Non-pigmented ciliary epithelial cell (primary cell): ENCODE results near the gene OR52B2.
A peak's percentile ranks its signal among the peaks of the same experiment; 100 is the strongest.

Experiments
- DNase-seq: peaks from one replicate; pipeline ENCODE4 v3.0.0-alpha.2; 2010; ENCODE audit warnings: low read depth

The OR52B2 gene

DNA sequence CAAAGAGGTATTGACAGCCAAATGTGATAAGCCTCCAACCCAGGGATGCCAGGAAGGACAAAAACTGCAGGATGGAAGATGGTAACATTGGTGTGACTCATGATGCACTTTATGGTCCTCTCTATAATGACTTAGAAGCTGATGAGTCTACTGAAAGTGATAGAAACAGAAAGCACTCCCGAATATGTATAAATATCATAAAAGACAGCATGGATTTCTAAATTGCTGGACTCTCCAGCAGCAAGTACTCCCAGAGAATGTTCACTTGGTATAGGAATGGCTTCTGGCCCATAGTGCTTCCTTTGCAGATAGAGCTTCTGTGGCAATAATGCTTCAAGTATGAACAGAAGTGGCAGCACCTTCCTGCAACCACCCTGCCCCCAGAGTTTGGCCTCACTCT is at the start of gene OR52B2:
TSS of gene OR52B2 (minus strand) at position 101 of the 400 bp plus-strand sequence. CDS start at position 101, 0 bp downstream.
- DNase-seq = no peak

DNA sequence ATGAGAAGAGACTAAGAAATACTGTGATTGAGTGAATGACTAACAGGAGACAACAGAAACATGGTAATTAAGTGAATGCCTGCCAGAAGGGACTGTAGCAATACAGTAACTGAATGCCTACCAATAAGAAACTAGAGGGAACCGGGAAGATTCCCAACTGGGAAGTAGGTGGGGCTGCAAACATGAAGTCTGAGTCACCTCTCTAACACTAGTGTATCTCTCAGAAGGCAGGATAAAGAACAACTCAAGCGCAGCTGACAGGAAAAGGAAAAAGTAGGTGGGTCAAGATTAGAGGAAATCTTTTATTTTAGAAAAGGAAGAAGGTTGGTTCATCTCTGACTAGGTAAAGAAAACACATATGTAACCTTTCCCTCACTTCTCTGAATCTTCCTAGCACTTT is 49.2 kb upstream of the OR52B2 start:
- DNase-seq = peak; percentile 67

DNA sequence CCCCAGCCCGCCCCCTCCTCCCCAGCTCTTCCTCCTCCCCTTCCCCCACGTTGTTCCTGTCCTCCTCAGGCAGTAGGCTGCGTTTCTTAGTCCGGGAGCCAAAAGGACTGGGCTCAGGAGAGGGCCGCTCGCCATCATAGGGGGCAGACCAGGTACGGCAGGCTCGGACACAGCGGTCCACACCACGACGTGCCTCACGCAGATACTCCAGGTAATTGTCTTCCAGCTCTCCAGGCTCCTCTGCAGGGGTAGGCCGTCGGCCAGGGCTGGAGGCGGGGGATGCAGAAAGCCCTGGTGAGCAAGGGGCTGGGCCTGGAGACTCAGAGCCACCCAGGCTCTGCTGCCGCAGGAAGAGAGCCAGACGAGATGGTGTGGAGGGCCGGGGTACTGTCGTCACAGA is 47.6 kb upstream of the OR52B2 start:
- DNase-seq = no peak

DNA sequence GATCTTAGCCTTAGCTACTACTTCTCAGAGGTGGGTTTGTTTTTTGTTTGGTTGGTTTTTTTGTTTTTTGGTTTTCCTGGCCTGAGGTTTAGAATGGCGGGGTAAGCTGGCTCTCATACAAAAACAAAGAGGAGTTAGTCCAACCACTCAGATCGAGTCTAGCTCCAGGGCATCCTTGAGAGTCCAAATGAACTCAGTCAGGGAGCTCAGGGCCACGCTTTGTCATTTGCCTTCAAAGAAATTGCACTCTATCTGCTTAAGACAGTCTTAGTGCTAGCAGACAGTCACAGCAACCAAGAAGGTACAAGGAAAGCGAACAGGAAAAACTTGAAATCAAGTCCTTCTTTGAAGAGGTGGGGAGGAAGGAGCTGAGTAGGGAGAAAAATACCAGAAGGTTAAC is 46.4 kb upstream of the OR52B2 start:
- DNase-seq = no peak

DNA sequence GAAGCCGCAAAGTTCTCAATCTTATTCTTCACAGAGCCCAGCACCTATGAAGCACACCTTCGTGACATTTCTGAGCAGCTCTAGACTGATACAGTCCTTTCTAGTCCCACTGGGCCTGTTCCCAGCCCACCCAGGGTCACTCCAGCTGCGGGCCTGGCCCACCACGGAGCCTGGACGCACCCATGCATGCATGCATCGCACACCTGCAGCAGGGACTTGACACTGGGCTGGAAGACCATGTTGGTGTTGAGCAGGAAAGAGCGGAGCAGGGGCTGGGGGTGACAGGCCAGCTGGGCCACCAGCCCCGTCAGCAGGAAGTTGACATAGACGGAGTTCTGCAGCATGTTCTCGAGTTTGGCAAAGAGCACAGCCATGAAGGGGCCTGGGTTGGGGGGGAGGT is 44.4 kb upstream of the OR52B2 start:
- DNase-seq = no peak

DNA sequence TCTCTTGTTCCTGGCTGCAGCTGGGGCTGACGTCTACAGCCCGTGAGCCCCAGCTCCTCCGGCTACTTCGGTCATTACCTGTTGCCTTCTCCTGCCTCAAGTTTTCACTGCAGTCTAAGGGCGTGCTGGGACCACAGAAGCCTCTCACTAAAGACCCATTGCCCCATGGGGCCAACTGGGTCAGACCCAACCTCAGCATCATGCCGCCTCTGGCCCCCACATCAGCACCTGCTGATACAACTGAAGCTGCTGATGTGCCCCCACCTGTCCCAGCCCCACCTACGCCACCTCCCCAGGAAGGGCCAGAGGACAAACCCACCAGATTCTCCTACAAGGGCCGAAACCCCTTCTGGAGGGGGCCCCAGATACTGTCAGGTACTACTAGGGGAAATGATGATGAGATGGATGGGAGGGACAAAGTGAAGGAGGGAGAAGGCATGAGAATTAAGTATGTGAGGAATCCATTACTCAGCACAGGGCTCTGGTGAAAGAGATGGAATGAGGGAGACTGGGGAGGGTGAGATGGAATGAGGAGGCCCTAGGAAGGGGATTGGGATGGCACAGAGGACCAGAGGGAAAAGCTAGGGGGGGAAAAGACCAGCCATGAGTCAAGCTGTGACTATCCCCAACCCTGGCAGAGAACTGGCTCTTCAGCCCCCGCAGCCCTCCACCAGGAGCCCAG is 40.3 kb upstream of the OR52B2 start:
- no peak for DNase-seq

DNA sequence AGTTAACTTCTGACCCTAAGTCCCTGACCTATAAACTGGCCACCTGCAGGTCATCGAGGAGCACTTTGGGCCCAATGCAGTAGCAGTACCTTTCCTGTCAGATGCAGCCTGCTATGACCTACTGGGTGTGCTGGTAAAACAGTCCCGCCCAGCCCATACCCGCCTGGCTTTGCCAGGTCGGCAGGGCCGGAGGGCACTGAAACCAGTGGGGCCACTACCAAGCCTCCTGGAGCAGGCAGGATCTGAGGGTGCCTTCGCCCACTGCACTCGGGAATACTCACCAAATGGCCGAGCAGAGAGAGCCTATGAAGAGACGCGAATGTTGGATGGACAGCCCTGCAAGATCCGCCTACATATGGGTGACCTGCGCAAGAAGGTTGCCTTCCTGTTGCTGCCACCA is 39.7 kb upstream of the OR52B2 start:
- no peak for DNase-seq

DNA sequence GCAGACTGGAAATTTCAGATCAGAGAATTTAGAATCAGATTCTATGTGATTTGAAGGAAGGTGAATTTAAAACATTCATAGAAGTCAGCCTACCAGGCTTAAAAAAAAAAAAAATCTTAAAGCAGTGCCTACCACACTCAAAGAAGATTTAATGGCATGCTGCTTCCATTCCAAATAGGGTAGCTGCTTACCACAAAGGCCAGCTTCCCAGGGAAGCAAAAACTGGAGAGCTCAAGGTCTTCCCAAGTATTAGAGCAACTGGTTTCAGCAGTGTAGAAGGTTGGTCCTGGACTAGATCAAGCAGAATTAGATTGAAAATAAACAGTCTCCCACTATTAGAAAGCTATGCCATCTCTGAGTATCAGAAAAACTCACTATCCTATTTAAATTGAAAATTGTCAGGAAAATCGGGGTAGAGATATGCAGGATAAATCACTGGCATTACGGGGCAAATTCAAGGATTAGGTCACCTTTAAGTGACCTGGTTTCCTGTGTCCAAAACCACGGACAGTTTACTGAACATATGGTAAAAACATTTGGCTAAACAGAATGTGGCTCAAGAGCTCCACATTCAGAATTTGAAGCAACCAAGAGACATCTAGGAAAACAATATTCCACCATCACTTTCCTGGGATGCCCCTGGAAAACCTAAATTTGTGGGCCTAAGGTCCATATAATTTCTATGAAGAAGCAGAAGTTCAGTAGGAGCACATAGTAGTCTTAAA is 36.5 kb upstream of the OR52B2 start:
- DNase-seq = no peak

DNA sequence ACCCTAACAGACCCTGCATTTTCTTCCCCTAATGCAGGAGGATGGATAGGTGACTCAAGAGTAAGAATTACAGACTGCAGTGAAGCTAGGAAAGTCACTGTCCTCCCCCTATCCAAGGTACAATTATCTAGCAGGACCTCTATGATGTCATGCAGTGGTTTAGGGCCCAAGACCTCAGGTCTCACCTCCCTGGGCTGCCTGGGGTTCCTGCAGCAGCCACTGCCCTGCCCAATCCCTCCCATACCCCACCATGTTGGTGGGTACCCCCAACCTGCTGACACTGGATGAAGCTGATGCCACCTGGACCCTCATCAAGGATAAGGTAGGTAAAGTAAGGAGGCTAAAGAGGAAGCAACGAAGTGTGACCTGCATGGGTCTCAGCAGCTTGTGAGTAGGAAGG is 35.2 kb upstream of the OR52B2 start, which contains the start of gene C11orf42:
TSS of gene C11orf42 (plus strand) at position 192 of the 400 bp plus-strand sequence. CDS start at position 251, 59 bp downstream.
- DNase-seq = no peak

DNA sequence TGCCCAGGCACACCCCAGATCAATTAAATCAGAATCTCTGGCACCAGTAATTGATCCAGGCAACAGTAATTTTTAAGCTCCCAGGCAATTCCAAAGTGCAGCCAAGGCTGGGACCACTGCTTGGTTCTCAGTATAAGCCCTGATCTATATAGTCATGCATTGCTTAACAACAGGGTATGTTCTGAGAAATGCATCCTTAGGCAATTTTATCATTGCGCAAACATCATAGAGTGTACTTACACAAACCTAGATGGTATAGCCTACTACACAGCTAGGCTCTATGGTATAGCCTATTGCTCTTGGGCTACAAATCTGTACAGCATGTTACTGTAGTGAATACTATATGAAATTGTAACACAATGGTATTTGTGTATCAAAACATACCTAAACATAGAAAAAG is 34.6 kb upstream of the OR52B2 start:
- DNase-seq = no peak

DNA sequence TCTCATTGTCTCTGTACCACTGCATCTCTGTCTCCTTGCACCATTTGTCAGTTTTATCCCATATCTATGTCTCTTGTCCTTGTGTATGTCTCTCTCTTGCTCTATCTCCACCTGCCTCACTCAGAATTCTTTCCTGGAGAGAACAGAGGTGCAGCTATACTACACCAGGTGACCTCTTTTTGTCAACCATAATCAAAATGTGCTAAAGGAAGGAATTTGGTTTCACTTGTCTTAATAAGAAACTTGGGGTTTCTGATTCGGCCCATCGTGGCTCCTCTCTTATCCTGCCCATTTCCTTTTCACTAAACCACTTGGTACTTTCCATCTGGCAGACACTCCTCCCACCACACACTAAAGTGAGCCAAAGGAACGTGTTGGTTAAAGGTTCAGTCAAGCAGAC is 33.2 kb upstream of the OR52B2 start:
- no peak for DNase-seq

DNA sequence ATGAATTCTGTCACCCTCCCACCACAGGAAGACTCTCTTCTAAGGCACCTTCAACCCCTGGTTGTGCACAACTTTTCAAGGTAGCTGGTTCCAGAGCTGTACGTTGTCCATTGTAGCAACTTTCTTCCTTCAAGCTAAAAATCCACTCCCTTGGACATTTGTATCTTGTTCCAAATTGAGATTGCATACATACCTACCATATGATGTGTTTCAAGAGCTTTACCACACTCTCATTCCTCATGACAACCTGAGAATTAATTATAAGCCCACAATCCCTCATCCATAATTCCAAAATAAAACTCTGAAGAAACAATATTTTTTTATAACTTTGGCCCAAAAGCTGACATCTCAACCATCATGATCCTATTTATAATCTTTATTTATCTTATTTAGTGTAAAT is 31.9 kb upstream of the OR52B2 start:
- no peak for DNase-seq

DNA sequence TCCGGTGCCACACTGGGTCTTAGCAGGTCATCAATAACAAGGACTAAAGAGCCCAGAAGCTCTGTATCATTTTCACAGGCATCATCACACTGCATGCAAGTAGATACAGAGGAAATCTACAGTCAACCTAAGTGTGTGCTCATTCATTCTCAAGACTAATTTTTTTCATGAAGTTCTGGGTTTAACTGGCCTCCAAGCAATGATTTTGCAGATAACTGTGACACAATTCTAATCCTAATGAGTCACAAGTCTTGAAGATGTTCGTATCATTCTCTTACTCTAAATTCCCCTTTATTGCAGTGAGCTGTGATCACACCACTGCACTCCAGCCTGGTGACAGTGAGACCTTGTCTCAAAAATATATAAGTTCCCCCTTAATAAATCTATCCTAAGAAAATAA is 31.4 kb upstream of the OR52B2 start:
- no peak for DNase-seq

DNA sequence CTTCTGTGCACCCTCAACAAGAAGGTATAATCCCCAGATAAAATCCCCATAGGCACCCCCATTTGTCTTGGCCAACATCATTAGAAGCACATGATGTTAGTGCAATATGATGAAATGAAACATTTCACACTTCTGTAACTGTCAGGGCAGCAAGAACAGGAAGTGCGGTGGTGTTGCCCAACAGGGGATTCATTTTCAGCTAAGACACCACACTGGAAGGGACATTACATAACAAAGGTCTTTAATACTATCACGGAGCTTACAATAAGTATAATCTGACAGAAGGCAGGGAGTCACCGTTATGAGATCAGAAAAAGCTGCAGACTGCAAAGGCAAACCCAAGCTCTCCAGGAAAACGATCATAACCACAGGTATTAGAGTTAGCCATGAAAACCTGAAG is 30.8 kb upstream of the OR52B2 start:
- DNase-seq = no peak

DNA sequence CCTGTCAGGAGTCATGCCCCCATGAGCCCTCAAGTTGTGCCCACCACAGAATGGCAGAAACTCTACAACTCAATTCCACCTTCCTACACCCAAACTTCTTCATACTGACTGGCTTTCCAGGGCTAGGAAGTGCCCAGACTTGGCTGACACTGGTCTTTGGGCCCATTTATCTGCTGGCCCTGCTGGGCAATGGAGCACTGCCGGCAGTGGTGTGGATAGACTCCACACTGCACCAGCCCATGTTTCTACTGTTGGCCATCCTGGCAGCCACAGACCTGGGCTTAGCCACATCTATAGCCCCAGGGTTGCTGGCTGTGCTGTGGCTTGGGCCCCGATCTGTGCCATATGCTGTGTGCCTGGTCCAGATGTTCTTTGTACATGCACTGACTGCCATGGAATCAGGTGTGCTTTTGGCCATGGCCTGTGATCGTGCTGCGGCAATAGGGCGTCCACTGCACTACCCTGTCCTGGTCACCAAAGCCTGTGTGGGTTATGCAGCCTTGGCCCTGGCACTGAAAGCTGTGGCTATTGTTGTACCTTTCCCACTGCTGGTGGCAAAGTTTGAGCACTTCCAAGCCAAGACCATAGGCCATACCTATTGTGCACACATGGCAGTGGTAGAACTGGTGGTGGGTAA is 29.2 kb upstream of the OR52B2 start, which contains the start of gene OR52W1:
TSS of gene OR52W1 (plus strand) at position 51 of the 637 bp plus-strand sequence. CDS start at position 51, 0 bp downstream.
- DNase-seq = no peak

DNA sequence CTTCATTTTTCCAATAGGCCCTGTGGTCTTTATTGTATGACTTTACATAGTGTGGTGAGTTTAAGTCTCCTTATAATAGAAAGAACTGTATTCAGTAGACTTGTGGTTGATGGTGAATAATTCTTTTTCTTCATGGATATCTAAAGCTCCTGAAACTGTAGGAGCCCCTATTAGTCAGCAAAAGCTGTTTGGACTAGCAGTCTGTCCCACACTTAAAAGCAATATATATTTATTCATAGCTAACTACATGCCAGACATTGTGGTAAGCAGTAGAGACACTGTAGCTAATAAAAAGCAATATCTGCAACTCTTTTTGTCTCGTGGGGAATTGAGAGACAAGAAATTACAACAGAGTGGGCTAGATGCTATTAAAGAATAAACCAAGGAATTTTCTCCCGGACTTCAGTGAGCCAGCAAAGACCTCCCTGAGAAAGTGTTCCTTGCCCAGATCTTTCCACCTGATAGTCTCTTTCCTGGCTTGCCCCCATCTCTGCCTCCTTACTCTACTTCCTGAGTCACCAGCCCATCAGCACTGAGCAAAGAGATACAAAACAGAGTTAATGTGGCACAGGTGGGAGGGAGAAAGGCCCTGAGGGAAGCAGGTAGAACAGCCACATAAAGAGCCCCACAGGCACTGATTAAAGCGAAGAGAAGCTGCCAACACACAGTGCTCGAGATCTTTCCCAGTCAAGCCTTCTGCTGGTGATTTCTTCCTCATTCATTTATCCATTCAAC is 27.5 kb upstream of the OR52B2 start:
- no peak for DNase-seq

DNA sequence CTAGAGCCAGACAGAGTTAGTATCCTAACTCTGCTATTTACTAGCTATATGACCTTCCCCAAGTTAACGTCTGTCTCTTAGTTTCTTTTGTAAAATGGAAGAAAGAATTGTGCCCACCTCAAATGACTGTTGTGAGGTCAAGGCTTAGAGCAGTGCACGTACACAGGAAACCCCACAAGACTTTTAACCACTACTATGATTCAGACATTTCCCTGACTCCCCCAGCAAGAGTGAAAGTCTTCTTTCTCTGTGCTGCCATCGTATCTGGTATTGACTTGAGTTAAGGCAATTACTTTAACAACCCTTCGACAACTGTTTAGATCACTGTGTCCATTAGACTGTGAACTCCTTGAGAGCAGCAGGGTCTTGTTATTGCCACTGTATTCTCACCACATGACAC is 26.3 kb upstream of the OR52B2 start:
- DNase-seq = no peak

DNA sequence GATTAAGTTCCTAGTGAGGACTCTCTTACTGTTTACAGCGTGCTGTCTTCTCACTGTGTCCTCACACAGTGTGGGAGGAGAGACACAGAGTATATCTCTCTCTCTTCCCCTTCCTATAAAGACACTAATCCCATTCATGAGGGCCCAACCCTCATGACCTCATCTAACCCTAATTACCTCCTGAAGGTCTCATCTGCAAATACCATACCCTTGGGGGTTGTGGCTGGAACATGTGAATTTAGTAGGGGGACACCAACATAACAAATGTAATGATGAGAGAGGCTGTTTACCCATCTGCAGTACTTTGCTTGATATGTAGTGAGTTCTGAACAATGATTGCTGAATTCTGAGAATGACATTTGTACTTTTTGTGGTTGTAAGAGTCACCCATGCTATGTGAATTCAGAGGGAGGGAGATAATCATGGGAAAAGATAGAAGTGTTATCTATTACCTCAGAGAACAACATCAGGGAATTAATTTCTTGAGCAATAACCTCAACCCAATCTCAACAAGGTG is 24.0 kb upstream of the OR52B2 start:
- DNase-seq = no peak

DNA sequence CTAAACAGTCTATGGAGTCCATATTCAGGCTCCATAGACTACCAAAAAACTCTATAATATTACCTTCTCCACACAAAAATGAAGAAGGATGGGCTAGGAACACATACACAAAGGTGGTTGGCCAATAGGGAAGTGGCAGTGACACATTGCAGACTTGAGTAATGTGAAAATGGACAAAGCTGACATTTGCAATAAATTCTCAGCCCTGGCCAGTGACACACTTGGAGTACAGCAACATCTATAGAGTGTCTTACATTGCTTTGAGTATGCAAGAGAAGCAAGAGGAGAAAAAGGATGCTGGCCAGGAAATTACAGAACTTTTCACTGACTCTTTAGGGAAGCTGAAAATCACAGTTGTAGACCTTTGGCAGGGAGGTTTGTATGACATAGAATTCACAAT is 21.6 kb upstream of the OR52B2 start:
- no peak for DNase-seq

DNA sequence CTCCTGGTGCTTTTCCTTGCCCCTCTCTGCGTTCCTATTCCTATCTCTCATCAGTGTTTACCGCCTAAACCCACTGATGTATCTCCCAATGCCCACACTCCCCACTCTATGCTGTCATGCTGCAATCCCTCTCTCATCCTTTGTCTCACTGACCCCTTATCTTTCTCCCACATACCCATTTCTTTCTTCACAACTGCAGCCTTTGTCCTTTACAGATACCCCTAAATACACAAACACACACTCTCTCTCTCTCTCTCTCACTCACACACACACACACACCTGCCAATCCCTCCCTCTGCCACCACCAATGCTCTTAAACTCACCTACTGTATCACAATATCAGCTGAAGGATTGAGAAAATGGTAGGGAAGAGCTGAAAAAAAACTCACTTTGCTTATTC is 5.3 kb upstream of the OR52B2 start:
- DNase-seq = no peak

DNA sequence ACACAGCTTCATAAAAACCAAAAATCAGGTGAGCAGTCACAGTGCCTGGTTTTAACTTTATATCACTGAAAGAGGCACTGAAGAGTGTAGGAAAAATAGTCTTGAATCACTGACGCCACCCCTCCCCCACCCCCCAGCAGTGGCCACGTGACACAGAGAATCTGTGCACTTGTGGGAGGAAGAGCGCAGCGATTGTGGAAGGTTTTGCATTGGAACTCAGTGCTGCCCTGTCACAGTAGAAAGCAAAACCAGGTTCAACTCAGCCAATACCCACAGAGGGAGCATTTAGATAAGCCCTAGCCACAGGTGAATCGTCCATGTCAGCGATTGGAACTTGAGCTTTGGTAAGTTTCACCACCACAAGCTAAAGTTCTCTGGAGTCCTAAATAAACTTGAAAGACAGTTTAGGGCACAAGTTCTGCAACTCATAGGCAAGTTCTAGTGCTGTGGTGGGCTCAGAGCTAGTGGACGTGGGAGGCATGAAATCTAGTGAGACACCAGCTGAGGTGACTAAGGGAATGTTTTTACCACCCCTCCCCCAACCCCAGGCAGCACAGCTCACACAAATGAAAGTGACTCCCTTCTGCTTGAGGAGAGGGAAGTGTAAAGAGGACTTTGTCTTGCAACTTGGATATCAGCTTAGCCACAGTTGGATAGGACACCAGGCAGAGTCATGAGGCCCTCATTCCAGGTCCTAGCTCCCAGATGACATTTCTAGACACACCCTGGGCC is 13.3 kb downstream of the OR52B2 start:
- no peak for DNase-seq

DNA sequence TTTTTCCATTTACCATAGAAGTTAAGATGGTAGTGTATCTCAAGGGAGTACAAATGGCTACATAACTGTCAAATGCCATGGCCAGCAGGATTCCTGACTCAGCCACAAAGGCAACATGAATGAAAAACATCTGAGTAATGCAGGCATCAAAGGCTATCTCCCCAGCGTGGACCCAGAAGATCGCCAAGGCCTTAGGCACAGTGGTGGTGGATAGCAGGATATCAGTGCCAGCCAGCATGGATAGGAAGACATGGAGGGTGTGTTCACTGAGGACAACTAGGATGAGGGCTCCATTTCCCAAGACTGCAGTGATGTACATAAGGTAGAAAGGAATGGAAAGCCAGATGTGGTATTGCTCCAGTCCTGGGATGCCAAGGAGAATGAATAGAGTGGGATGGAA is 18.0 kb downstream of the OR52B2 start:
- no peak for DNase-seq
